ENCODE results near the gene TIMP2.

DNA sequence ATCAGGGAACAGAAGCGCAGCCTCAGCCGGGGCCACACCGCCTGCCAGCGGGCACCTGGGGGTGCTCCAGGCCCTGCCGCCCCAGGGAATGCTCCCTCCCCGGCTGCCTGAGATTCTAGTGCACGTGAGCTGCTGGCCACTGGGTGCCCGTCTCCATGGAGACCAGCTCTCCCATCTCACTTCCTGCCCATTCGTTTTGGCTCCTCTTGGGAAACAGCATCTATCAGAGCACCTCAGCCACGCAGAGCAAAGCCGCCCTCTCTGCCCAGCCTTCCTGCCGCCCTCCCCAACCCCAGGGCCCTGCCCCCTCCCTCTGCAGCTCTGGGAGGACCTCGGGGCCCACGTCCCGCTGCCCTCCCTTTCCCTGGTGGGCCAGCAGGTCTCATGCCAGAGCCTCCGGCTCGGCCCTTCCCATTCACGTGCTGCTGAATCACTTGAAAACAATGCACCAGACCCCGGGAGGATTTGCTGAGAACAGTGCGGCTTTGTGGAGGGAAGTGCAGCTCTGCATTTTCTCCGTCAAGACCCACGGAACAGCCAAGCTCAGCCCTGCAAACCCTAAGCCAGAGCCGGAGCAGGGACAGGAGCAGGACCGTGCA is 41.6 kb downstream of the TIMP2 start:
- TF ChIP-seq, protein P1, sequence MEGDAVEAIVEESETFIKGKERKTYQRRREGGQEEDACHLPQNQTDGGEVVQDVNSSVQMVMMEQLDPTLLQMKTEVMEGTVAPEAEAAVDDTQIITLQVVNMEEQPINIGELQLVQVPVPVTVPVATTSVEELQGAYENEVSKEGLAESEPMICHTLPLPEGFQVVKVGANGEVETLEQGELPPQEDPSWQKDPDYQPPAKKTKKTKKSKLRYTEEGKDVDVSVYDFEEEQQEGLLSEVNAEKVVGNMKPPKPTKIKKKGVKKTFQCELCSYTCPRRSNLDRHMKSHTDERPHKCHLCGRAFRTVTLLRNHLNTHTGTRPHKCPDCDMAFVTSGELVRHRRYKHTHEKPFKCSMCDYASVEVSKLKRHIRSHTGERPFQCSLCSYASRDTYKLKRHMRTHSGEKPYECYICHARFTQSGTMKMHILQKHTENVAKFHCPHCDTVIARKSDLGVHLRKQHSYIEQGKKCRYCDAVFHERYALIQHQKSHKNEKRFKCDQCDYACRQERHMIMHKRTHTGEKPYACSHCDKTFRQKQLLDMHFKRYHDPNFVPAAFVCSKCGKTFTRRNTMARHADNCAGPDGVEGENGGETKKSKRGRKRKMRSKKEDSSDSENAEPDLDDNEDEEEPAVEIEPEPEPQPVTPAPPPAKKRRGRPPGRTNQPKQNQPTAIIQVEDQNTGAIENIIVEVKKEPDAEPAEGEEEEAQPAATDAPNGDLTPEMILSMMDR (conservative IDR thresholded peaks at IDR 0.05; ENCODE audit: low read depth, low read length): no peak
- no peak for TF ChIP-seq EZH2 (IDR thresholded peaks at IDR 0.05; ENCODE audit: borderline replicate concordance, low read depth, low read length, poor library complexity, severe bottlenecking)

Measured in A673 (cell line).